Rectal smooth muscle tissue (tissue), 1 donor: Measurements from ENCODE around the gene EIF2D.
A peak's percentile ranks its signal among the peaks of the same experiment; 100 is the strongest.
"Not testable (repeated sequence)": the region's sequence is repeated elsewhere in the genome, so short reads cannot be mapped to it uniquely, and the experiment has no call there.

ENCODE experiments used
- H3K27ac ChIP-seq: one replicate; pipeline ENCODE4 v1.7.0; 2013; ENCODE audit warnings: low read depth, low read length, inconsistent platforms
- H3K27me3 ChIP-seq: one replicate; pipeline ENCODE4 v1.7.0; 2013; ENCODE audit warnings: low read length; ENCODE audit not compliant: control insufficient read depth, insufficient read depth
- H3K36me3 ChIP-seq: one replicate; pipeline ENCODE4 v1.7.0; 2013; ENCODE audit warnings: low read length; ENCODE audit not compliant: control insufficient read depth, insufficient read depth
- H3K4me1 ChIP-seq: one replicate; pipeline ENCODE4 v1.7.0; 2013; ENCODE audit warnings: low read length; ENCODE audit not compliant: control insufficient read depth, insufficient read depth
- H3K4me3 ChIP-seq: one replicate; pipeline ENCODE4 v1.7.0; 2013; ENCODE audit warnings: low read length
- H3K9ac ChIP-seq: one replicate; pipeline ENCODE4 v1.7.0; 2013; ENCODE audit warnings: low read length

The EIF2D gene

DNA sequence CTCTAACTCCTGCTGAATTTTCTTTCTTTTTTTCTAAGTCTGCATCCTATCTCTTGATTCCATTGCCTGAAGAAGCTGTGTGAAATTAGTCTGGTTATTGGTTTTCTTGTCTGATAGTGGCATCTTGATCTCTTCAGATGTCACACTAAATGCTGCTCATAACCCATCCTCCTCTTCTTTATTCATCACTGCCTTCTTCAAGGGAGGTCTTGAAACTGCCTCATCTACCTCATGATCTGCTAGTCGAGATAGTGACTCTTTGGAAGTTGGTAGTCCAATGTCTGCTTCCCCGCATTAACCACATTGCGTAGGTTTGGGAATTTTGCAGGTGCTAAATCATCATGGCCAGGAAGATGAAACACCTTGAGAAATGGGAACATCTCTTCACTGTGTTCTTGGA is 38.7 kb upstream of the EIF2D start:
- Histone ChIP-seq H3K27me3 (no peaks in the 10 kb centered on the region), H3K4me3 (no peak overlapping the region), H3K36me3 (no peaks in the 10 kb centered on the region), H3K9ac (no peak overlapping the region), H3K27ac (no peak overlapping the region), H3K4me1 (no peaks in the 10 kb centered on the region)

DNA sequence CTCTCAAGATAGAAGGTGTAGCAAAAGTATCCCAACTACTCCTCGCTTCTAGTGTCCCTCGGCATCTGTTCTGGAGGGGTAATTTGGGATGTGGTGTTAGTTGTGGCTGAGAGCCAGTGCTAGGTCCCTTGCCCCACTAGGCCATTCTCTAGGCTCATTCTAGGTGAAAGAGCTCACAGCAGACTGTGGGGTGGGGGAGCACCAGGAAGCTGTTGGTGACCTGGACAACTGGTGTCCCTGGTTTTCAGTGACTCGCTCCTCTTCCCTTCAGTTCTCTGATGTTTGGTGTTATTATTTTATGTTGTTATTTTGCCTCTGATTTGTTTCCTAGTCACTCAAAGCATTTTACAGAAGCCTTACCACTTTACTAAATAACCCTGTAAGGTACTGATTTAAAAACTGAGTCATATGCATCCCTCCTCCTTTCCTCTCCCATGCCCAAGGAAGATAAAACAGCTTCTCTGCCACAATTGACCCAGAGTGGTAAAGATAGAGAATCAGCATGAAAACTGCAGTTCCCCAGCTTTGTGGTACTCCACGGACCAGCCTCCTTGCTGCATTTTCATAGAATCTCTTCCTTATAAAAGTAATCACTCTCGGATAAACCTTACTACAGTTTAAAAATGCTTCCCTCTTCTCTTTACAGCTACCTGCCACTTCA is 37.1 kb upstream of the EIF2D start:
- H3K27ac ChIP-seq: no peak overlapping the region
- no peaks in the 10 kb centered on the region for H3K27me3 ChIP-seq
- H3K36me3 ChIP-seq: no peaks in the 10 kb centered on the region
- no peaks in the 10 kb centered on the region for H3K4me1 ChIP-seq
- no peak overlapping the region for H3K4me3 ChIP-seq
- no peak overlapping the region for H3K9ac ChIP-seq

DNA sequence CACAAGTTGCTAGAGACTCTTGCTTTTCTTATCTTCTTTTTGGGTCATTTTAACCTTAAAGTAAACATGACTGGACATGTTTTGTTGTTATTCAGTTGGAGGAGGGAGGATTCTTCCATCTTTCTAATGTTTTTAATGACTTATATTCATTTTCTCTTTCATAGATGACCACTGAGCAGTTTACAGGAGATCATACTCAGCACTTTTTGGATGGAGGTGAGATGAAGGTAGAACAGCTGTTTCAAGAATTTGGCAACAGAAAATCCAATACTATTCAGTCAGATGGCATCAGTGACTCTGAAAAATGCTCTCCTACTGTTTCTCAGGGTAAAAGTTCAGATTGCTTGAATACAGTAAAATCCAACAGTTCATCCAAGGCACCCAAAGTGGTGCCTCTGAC is 35.0 kb upstream of the EIF2D start:
- Histone ChIP-seq H3K9ac (no peak overlapping the region), H3K36me3 (no peaks in the 10 kb centered on the region), H3K27ac (no peak overlapping the region)

GRCh38 chr1:206646504-206646903 is 34.2 kb upstream of the EIF2D start:
- Histone ChIP-seq H3K4me3 (no peak overlapping the region), H3K27ac (no peak overlapping the region), H3K4me1 (no peaks in the 10 kb centered on the region), H3K36me3 (no peaks in the 10 kb centered on the region), H3K9ac (no peak overlapping the region), H3K27me3 (no peaks in the 10 kb centered on the region)

More for the DNA sequence above, 35.0 kb upstream of the EIF2D start:
- Histone ChIP-seq H3K4me1 (no peaks in the 10 kb centered on the region), H3K27me3 (no peaks in the 10 kb centered on the region), H3K4me3 (no peak overlapping the region)

GRCh38 chr1:206643118-206643698 is 30.9 kb upstream of the EIF2D start:
- H3K4me3 ChIP-seq: no peak overlapping the region

GRCh38 chr1:206642074-206642473 is 29.8 kb upstream of the EIF2D start:
- not testable (repeated sequence) for H3K4me3 ChIP-seq, H3K36me3 ChIP-seq, H3K9ac ChIP-seq, H3K27ac ChIP-seq, H3K27me3 ChIP-seq, H3K4me1 ChIP-seq

More at GRCh38 chr1:206643118-206643698, 30.9 kb upstream of the EIF2D start:
- Histone ChIP-seq H3K9ac (no peak overlapping the region), H3K27ac (no peak overlapping the region), H3K27me3 (no peaks in the 10 kb centered on the region), H3K36me3 (no peaks in the 10 kb centered on the region), H3K4me1 (no peaks in the 10 kb centered on the region)

- Histone ChIP-seq H3K27me3 (no peaks in the 10 kb centered on the region), H3K4me1 (peaks cover 12% of the 10 kb centered on the region), H3K9ac (no peak overlapping the region), H3K36me3 (no peaks in the 10 kb centered on the region), H3K27ac (no peak overlapping the region), H3K4me3 (no peak overlapping the region)
Observed at GRCh38 chr1:206637605-206638004, 25.3 kb upstream of the EIF2D start.

- H3K27ac ChIP-seq: no peak overlapping the region
- H3K36me3 ChIP-seq: no peaks in the 10 kb centered on the region
- H3K4me1 ChIP-seq: peaks cover 12% of the 10 kb centered on the region
- H3K4me3 ChIP-seq: no peak overlapping the region
- no peak overlapping the region for H3K9ac ChIP-seq
- no peaks in the 10 kb centered on the region for H3K27me3 ChIP-seq
Observed at GRCh38 chr1:206636671-206637070, 24.4 kb upstream of the EIF2D start.

DNA sequence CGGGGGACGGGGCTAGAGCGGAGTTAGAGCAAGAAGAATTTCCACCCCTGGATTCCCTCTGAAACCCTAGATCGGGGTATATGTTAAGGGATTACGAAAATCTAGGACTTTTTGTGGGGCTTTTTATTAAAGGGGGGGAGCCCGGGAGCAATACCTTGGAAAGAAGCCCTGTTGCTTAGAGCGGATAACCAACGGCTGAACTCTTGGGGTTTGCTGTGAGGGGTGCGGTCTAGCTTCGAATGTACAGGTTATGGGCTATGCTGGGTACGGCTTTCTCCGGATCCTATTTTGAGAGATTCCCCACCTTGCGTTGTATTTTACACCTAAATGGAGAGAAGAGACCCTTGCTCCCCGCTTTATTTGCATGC is 23.7 kb upstream of the EIF2D start:
- peak overlapping the region; percentile 60 for H3K27ac ChIP-seq
- no peak overlapping the region for H3K9ac ChIP-seq
- H3K27me3 ChIP-seq: no peaks in the 10 kb centered on the region
- H3K4me1 ChIP-seq: peaks cover 12% of the 10 kb centered on the region
- no peaks in the 10 kb centered on the region for H3K36me3 ChIP-seq
- H3K4me3 ChIP-seq: peak overlapping the region; percentile 86

DNA sequence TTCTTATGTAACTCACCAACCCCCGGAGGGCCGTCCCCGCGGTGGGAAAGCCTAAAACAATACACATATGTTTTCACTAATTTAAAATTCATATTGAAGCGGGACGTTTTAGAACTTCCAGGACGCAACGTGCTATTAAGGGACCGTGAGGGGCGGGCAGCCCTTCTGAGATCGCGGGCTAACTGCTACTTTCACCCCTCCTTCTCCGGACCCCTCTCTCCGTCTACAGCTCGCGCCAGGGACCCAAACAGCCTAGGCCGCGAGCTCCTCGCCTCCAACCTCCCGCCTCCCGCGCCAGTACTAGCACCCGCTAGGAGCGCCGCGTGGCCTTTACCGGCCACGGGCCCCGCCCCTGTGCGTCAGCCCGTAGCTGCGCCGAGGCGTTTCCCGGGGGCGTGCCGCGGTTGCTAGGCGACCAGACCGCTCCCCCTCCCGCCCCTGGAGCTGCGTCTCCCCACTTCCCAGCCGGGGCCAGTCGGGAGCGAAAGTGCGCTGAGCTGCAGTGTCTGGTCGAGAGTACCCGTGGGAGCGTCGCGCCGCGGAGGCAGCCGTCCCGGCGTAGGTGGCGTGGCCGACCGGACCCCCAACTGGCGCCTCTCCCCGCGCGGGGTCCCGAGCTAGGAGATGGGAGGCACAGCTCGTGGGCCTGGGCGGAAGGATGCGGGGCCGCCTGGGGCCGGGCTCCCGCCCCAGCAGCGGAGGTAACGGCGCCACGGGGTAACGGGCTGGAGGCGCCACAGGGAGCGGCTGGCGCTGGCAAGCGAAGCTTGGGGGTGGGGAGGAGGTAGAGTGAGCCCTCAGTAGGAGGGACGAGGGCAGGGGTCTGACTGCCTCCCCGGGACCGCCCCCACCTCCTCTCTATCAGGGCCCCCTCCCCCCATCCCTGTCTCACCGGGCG is 23.1 kb upstream of the EIF2D start, which contains the start of gene DYRK3:
DYRK3 (plus strand) TSS at position 457 of the 898 bp plus-strand sequence; CDS start at position 625, 168 bp downstream.
- Histone ChIP-seq H3K27me3 (no peaks in the 10 kb centered on the region), H3K36me3 (no peaks in the 10 kb centered on the region), H3K27ac (peak within 1 kb of the TSS; percentile 60), H3K9ac (peak within 1 kb of the TSS; percentile 18), H3K4me3 (peak within 1 kb of the TSS; percentile 86), H3K4me1 (peaks cover 12% of the 10 kb centered on the region)

DNA sequence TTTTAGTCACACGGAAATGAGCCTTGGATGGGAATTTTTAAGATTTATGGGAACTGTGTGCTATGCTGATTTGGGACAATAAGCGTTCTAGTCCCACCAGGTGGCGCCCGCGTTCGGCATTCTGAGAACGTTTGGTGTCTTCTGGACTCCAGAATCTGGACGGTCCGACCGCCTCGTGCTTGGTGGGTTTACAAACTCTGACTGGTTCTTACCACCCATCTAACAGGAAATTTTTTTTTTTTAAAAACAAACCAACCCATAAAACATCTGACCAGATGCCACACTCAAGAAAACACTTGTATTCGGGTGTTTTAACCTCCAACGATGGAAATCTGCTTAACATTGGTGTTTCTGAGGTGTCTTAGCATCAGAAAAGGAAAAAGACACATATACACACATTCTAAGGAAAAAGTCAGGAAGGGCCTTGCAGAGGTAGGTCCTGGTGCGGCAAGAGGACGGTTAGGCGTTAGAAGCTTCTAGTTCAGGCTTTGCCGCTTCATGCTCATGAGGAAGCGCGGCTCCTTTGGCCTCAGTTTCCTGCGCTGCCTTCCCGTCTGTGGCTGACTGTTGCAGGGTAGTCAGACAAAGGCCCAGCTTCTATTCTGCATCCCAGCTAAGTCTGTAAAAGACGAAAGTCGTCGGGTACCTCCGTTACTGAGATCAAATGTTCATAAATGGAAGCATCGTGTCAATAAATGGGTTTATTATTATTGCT is 22.3 kb upstream of the EIF2D start:
- H3K27ac ChIP-seq: peak overlapping the region; percentile 55

GRCh38 chr1:206633708-206634121 is 21.4 kb upstream of the EIF2D start:
- Histone ChIP-seq H3K4me3 (no peak overlapping the region), H3K4me1 (peaks cover 12% of the 10 kb centered on the region), H3K27ac (no peak overlapping the region), H3K27me3 (no peaks in the 10 kb centered on the region), H3K36me3 (no peaks in the 10 kb centered on the region), H3K9ac (peak overlapping the region; percentile 16)

More for the DNA sequence above, 22.3 kb upstream of the EIF2D start:
- Histone ChIP-seq H3K4me1 (peaks cover 12% of the 10 kb centered on the region), H3K36me3 (no peaks in the 10 kb centered on the region), H3K4me3 (peak overlapping the region; percentile 86), H3K9ac (no peak overlapping the region), H3K27me3 (no peaks in the 10 kb centered on the region)
